Thoracic aorta (tissue), 2 donors: ENCODE data around the gene IL21. TPM values are rescaled to one million over a fixed set of nuclear protein-coding genes. Genes with fewer than 3 reads are reported as not detected.

Experiments
- ATAC-seq: fragments of 150-250 bp; one replicate; pipeline ENCODE4 v1.8.0; 2017; ENCODE audit warnings: low read depth; ENCODE audit not compliant: insufficient number of reproducible peaks, low FRiP score
- DNase-seq: peaks from one replicate; pipeline ENCODE4 v3.0.0-alpha.2; 2020; ENCODE audit warnings: low spot score
- H3K27ac ChIP-seq, 2 donors: fragments of 200-600 bp; sonication (generic); 1 replicate in 1 of 2; 2 replicates in 1 of 2; pipeline ENCODE4 v1.5.1; 2016; ENCODE audit warnings: mild to moderate bottlenecking in 2 of 2, moderate library complexity in 2 of 2
- H3K27me3 ChIP-seq: fragments of 200-600 bp; sonication (generic); replicated peaks from 2 replicates; pipeline ENCODE4 v1.6.0; 2016; ENCODE audit warnings: mild to moderate bottlenecking; ENCODE audit not compliant: insufficient read depth
- H3K36me3 ChIP-seq: fragments of 200-600 bp; sonication (generic); one replicate; pipeline ENCODE4 v1.5.1; 2016
- H3K4me1 ChIP-seq, 2 donors: fragments of 200-600 bp; sonication (generic); 1 replicate in 1 of 2; 2 replicates in 1 of 2; pipeline versions ENCODE4 v1.5.1 to v1.6.0; 2016; ENCODE audit warnings: low read depth in 2 of 2, mild to moderate bottlenecking in 1 of 2; ENCODE audit not compliant: control insufficient read depth in 1 of 2
- H3K4me3 ChIP-seq: fragments of 200-600 bp; sonication (generic); 2 replicates; pipeline ENCODE4 v1.5.1; 2016; ENCODE audit warnings: mild to moderate bottlenecking
- H3K9me3 ChIP-seq: fragments of 200-600 bp; sonication (generic); 2 replicates; pipeline ENCODE4 v1.5.1; 2016
- CTCF ChIP-seq: fragments of 200-600 bp; sonication (generic); IDR thresholded peaks from one replicate; pipeline ENCODE4 v1.5.1; 2019; ENCODE audit warnings: antibody characterized with exemption
- total RNA-seq, 2 donors: library from RNA; depleted of rRNA; stranded (reverse); fragments of >200 nt; gene quantifications; one replicate each; pipeline versions ENCODE4 v1.1.0 to v1.2.3, GENCODE V29; 2016

IL21 gene
- total RNA-seq, 2 donors from 2014 or later, result not detected

- H3K4me1 ChIP-seq, result no peaks in the 10 kb centered on the region
- H3K36me3 ChIP-seq, result no peaks in the 10 kb centered on the region
- H3K27ac ChIP-seq, result no peak overlapping the region
- H3K27me3 ChIP-seq, result no peaks in the 10 kb centered on the region
- peaks cover 2% of the 10 kb centered on the region for H3K9me3 ChIP-seq
- DNase-seq, result no peak
- no peak overlapping the region for H3K4me3 ChIP-seq
- no peak for TF ChIP-seq CTCF
- ATAC-seq, result no peak
These were observed 58.4 kb downstream of the IL21 start for GRCh38 chr4:122562449-122562848.

Other genes with a start within 250 kb of the IL21 start
- gene ADAD1, start 242.1 kb downstream of the IL21 start, total RNA-seq, result not detected
- not detected for gene IL2, start 164.3 kb downstream of the IL21 start, total RNA-seq
- 1 to 10 TPM; 1.4 to 3.0 TPM for gene BBS12, start 111.6 kb upstream of the IL21 start, total RNA-seq
- gene FGF2, start 205.8 kb upstream of the IL21 start, total RNA-seq, result 10 to 100 TPM; 25.5 to 50.2 TPM